Mucosa of stomach (tissue), 1 donor: ENCODE data around the gene IKZF5.

Experiments used
- H3K27me3 ChIP-seq: one replicate; pipeline ENCODE4 v1.7.0; 2013; ENCODE audit warnings: mild to moderate bottlenecking, low read length; ENCODE audit not compliant: control insufficient read depth, insufficient read depth
- H3K36me3 ChIP-seq: one replicate; pipeline ENCODE4 v1.7.0; 2013; ENCODE audit warnings: low read length; ENCODE audit not compliant: control insufficient read depth, insufficient read depth
- H3K4me1 ChIP-seq: one replicate; pipeline ENCODE4 v1.7.0; 2013; ENCODE audit warnings: mild to moderate bottlenecking, low read length; ENCODE audit not compliant: control insufficient read depth, insufficient read depth
- H3K4me3 ChIP-seq: one replicate; pipeline ENCODE4 v1.7.0; 2013; ENCODE audit warnings: low read length
- H3K9ac ChIP-seq: one replicate; pipeline ENCODE4 v1.7.0; 2013; ENCODE audit warnings: mild to moderate bottlenecking, low read length, moderate library complexity
- H3K9me3 ChIP-seq: one replicate; pipeline ENCODE4 v1.7.0; 2013; ENCODE audit warnings: mild to moderate bottlenecking, low read length, moderate library complexity; ENCODE audit not compliant: control insufficient read depth
- donor health status: Pancreatic carcinoma.

Gene IKZF5

DNA sequence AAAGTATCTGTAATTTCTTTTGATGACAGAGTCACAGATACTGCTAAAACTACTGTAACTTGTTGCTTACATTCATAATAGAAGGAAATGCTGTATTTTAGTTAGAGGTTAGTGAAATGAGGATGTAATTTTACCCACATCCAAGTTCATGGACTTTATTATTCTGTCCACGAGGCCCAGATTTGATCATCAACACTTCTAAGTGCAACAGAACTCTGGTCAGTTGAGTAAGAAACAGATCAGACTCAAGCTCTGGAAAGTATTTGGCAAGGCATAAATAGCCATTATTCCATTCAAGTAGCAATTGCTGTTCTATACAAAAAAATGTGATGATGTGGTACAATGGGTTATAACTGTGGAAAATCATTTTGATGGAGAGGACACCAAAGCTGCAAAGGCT, 22.5 kb upstream of the IKZF5 start:
- no peak overlapping the region for H3K9ac ChIP-seq
- H3K4me1 ChIP-seq: no peaks in the 10 kb centered on the region
- no peaks in the 10 kb centered on the region for H3K27me3 ChIP-seq
- H3K9me3 ChIP-seq: no peaks in the 10 kb centered on the region
- H3K36me3 ChIP-seq: no peaks in the 10 kb centered on the region
- no peak overlapping the region for H3K4me3 ChIP-seq

GRCh38 chr10:123027861-123028260, 19.3 kb upstream of the IKZF5 start:
- no peaks in the 10 kb centered on the region for H3K9me3 ChIP-seq
- H3K9ac ChIP-seq: no peak overlapping the region
- no peaks in the 10 kb centered on the region for H3K4me1 ChIP-seq
- H3K27me3 ChIP-seq: no peaks in the 10 kb centered on the region
- no peaks in the 10 kb centered on the region for H3K36me3 ChIP-seq
- H3K4me3 ChIP-seq: no peak overlapping the region

- Histone ChIP-seq H3K9me3 (no peaks in the 10 kb centered on the region), H3K4me3 (no peak overlapping the region), H3K9ac (no peak overlapping the region), H3K27me3 (no peaks in the 10 kb centered on the region), H3K36me3 (no peaks in the 10 kb centered on the region), H3K4me1 (no peaks in the 10 kb centered on the region)
These were observed 17.7 kb upstream of the IKZF5 start for GRCh38 chr10:123026302-123026701.

DNA sequence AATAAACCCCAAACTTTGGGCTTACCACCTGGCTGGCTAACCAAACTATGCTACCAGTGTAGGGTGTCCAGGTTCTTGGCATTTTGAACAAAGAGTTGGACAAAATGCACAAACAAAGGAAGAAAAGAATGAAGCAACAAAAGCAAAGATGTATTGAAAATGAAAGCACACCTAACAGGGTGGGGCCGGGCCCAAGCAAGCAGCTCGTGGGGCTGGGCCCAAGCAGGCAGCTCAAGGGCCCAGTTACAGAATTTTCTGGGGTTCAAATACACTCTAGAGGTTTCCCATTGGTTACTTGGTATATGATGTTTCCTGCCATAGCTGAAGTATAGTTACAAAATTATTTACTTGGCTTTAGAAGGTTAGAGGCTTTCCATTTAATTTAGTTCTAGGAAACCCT, 15.9 kb upstream of the IKZF5 start:
- Histone ChIP-seq H3K36me3 (no peaks in the 10 kb centered on the region), H3K4me3 (no peak overlapping the region), H3K27me3 (no peaks in the 10 kb centered on the region), H3K4me1 (no peaks in the 10 kb centered on the region), H3K9me3 (no peaks in the 10 kb centered on the region), H3K9ac (no peak overlapping the region)

- Histone ChIP-seq H3K4me1 (no peaks in the 10 kb centered on the region), H3K27me3 (no peaks in the 10 kb centered on the region), H3K9ac (no peak overlapping the region), H3K36me3 (no peaks in the 10 kb centered on the region), H3K9me3 (no peaks in the 10 kb centered on the region), H3K4me3 (no peak overlapping the region)
These were observed 12.9 kb upstream of the IKZF5 start for GRCh38 chr10:123021517-123021916.

DNA sequence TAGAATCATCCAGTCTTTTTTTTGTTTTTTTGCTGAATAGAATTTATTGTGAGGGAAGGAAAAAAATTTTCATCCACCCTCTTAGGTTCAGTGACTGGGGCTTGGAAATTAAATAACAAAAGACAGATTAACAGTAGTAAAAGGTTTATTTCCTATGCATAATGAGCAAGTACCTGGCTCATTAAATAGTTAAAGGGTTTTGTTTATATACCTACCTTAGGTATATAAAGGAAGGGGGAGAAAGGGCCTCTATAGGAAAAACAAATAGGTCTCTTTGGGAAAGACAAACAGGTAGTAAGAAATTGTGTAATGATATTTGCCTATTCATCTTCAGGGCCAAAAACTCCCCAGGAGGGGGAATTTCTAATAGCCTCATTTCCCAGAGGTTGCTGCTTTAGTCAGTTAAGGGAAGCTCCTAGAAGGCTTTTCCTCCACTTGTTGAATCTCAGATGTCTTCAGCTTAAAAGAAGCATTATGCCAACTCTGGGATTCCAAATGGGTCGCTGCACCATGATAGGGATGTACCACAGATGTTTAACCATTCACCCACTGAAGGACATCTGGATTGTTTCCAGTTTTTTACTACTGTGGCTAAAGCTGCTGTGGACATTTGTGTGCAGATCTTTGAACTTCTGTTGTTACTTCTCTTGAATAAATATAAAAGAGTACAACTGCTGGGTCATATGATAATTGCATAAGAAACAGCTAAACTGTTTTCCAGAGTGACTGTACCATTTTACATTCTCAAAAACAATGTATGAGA, 11.5 kb upstream of the IKZF5 start:
- H3K27me3 ChIP-seq: no peaks in the 10 kb centered on the region
- H3K9me3 ChIP-seq: no peaks in the 10 kb centered on the region
- no peaks in the 10 kb centered on the region for H3K36me3 ChIP-seq
- H3K9ac ChIP-seq: no peak overlapping the region
- no peaks in the 10 kb centered on the region for H3K4me1 ChIP-seq
- no peak overlapping the region for H3K4me3 ChIP-seq

- Histone ChIP-seq H3K27me3 (no peaks in the 10 kb centered on the region), H3K4me3 (no peak overlapping the region), H3K4me1 (no peaks in the 10 kb centered on the region), H3K9me3 (no peaks in the 10 kb centered on the region), H3K9ac (no peak overlapping the region), H3K36me3 (no peaks in the 10 kb centered on the region)
These were observed 10.7 kb upstream of the IKZF5 start for GRCh38 chr10:123019264-123019663.

GRCh38 chr10:123018531-123018930, 9.9 kb upstream of the IKZF5 start:
- no peaks in the 10 kb centered on the region for H3K9me3 ChIP-seq
- H3K9ac ChIP-seq: no peak overlapping the region
- H3K4me3 ChIP-seq: no peak overlapping the region
- H3K27me3 ChIP-seq: no peaks in the 10 kb centered on the region
- H3K36me3 ChIP-seq: no peaks in the 10 kb centered on the region
- H3K4me1 ChIP-seq: no peaks in the 10 kb centered on the region

- H3K9ac ChIP-seq: no peak overlapping the region
- H3K27me3 ChIP-seq: no peaks in the 10 kb centered on the region
- H3K4me1 ChIP-seq: no peaks in the 10 kb centered on the region
These were observed 9.0 kb upstream of the IKZF5 start for GRCh38 chr10:123017421-123018165.

DNA sequence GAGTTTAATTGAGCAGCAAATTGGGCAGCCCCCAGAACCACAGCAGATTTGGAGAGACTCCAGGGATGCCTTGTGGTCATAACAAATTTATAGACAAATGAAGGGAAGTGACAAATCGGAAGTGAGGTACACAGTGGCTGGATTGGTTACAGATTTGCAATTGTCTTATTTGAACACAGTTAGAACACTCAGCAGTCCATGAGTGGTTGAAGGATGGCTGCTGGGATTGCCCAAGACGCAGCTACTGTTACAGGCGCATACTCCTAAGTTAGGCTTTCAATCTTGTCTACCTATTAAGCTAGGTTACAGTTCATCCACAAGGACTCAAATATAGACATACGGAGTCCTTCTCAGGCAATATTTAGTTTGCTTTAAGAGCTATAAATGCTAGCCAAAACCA, 7.6 kb upstream of the IKZF5 start:
- Histone ChIP-seq H3K4me1 (no peaks in the 10 kb centered on the region), H3K9ac (no peak overlapping the region), H3K27me3 (no peaks in the 10 kb centered on the region), H3K9me3 (no peaks in the 10 kb centered on the region), H3K4me3 (no peak overlapping the region), H3K36me3 (no peaks in the 10 kb centered on the region)

More at GRCh38 chr10:123017421-123018165, 9.0 kb upstream of the IKZF5 start:
- no peak overlapping the region for H3K4me3 ChIP-seq
- no peaks in the 10 kb centered on the region for H3K9me3 ChIP-seq
- H3K36me3 ChIP-seq: no peaks in the 10 kb centered on the region

GRCh38 chr10:123014772-123015171, 6.2 kb upstream of the IKZF5 start:
- H3K9ac ChIP-seq: no peak overlapping the region
- H3K9me3 ChIP-seq: no peaks in the 10 kb centered on the region
- no peaks in the 10 kb centered on the region for H3K27me3 ChIP-seq
- peaks cover 2% of the 10 kb centered on the region for H3K4me1 ChIP-seq
- no peaks in the 10 kb centered on the region for H3K36me3 ChIP-seq
- no peak overlapping the region for H3K4me3 ChIP-seq
